NOMO-1 (cell line): Measurements from ENCODE around the gene CLEC4M.
"Not testable (repeated sequence)": the region's sequence is repeated elsewhere in the genome, so short reads cannot be mapped to it uniquely, and the experiment has no call there.

Source experiments
- DNase-seq, 2 experiments: peaks; one replicate each; lab custom pipeline; 2025; ENCODE audit not compliant: unreplicated experiment in 2 of 2; lab: John Stamatoyannopoulos, UW

Gene CLEC4M

DNA sequence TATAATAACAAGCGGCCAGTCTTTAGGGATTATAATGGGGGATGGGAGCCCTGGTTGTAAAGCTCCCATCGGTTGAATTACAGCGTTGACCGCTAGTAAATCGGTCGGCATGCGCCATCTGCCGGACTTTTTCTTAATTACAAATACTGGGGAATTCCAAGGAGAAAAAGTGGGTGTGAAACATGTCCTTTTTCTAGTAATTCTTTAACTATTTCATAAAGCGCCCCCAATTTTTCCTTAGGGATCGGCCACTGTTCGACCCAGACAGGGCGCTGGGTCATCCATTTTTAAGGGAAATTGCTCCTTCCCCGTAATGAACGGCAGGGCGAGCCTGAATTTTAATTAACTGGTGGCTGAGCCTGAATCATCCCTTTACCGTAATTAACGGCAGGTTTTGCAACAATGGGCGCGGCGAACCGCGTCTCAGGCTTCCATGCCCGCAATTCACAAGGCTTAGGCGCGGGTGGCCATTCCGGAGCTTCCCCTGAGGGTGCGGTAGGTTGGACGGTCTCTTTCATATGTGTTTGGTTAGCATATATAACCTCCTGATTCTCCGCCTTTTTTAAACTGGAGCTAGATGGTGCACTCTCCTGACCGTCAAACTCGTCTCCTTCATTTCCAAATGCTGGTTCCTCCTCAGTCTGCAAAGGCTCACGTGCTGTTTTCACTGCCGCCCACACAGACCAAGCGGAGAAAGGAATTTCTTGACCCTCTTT is 36.8 kb downstream of the CLEC4M start:
- DNase-seq = peak; percentile 86 to 88

- DNase-seq = no peak
These were observed 38.1 kb downstream of the CLEC4M start for GRCh38 chr19:7801020-7801570.

GRCh38 chr19:7806234-7806633 is 43.2 kb downstream of the CLEC4M start:
- DNase-seq = no peak

GRCh38 chr19:7806876-7807275 is 43.8 kb downstream of the CLEC4M start:
- no peak for DNase-seq

GRCh38 chr19:7808108-7808507 is 45.1 kb downstream of the CLEC4M start:
- no peak for DNase-seq

DNA sequence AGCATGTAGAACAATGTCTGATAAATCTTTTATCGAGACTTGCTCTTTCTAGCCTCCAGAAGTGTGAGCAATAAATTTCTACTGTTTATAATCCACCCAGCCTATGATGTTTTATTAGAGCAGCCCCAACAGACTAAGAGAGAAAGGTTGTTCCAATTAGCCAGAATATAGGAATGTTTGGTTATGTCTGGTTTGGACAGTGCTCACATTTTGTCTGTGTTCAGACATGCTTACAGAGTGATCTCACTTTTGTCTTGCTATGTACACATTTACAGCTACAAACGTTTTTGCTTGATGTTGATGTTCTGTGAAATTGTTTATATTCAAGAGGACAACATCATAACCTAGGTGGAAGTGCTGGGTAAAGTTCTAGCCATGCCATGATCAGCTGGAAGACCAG is 48.9 kb downstream of the CLEC4M start:
- no peak for DNase-seq

- DNase-seq = peak in 1 of 2 experiments; percentile 4
These were observed 52.3 kb downstream of the CLEC4M start for GRCh38 chr19:7815325-7815724.

- not testable (repeated sequence) for DNase-seq
These were observed 53.0 kb downstream of the CLEC4M start for GRCh38 chr19:7816040-7816439.

- DNase-seq = peak; percentile 6 to 47
These were observed 54.8 kb downstream of the CLEC4M start for GRCh38 chr19:7817801-7818200.

DNA sequence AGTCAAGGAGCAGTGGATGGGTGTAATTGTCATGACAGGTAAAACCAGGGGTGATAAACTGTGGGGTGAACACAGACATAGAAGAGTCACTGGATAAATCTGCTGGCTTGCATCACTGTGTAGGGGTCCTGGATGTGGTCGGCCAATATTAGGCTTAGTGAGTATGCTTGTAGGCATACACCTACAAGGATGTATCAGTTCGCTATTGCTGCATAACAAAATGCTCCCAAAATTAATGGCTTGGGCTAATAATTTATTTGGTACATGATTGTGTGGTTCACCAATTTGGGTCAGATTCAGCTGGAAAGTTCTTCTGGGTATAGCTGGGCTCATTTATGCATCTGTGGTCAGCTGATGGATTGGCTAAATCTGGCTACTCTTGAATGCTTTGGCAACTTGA is 55.8 kb downstream of the CLEC4M start:
- no peak for DNase-seq
